Astrocyte (in vitro differentiated cells and primary cell): ENCODE measurements around the gene DENR. TPM values are rescaled to one million over a fixed set of nuclear protein-coding genes. Genes with fewer than 3 reads are reported as not detected.

Experiments used
- DNase-seq: peaks from one replicate; pipeline ENCODE4 v3.0.0-alpha.2; 2010; ENCODE audit warnings: low read depth
- FAIRE-seq: peaks from 2 replicates; lab custom pipeline; 2011; peaks lifted over from hg19 to GRCh38; lab: Jason Lieb, UNC
- H2AFZ ChIP-seq: 2 replicates; pipeline ENCODE4 v1.6.0; 2012; ENCODE audit warnings: low read depth, low read length, inconsistent platforms
- H3K27ac ChIP-seq: 2 replicates; pipeline ENCODE4 v1.5.1; 2011; ENCODE audit warnings: low read depth, low read length, inconsistent platforms
- H3K27me3 ChIP-seq: 2 replicates; pipeline ENCODE4 v1.6.0; 2011; ENCODE audit warnings: low read length, inconsistent platforms; ENCODE audit not compliant: insufficient read depth
- H3K36me3 ChIP-seq: 2 replicates; pipeline ENCODE4 v1.5.1; 2011; ENCODE audit warnings: low read length, inconsistent platforms; ENCODE audit not compliant: insufficient read depth
- H3K4me1 ChIP-seq: 2 replicates; pipeline ENCODE4 v1.5.1; 2011; ENCODE audit warnings: low read length, inconsistent platforms; ENCODE audit not compliant: insufficient read depth
- H3K4me2 ChIP-seq: 2 replicates; pipeline ENCODE4 v1.6.0; 2012; ENCODE audit warnings: low read length, inconsistent platforms
- H3K4me3 ChIP-seq: 2 replicates; pipeline ENCODE4 v1.5.1; 2011; ENCODE audit warnings: low read depth, mild to moderate bottlenecking, low read length, inconsistent platforms; ENCODE audit not compliant: insufficient read depth
- H3K79me2 ChIP-seq: 2 replicates; pipeline ENCODE4 v1.6.0; 2012; ENCODE audit warnings: mild to moderate bottlenecking, low read length, inconsistent platforms; ENCODE audit not compliant: insufficient read depth
- H3K9ac ChIP-seq: 2 replicates; pipeline ENCODE4 v1.6.0; 2012; ENCODE audit warnings: mild to moderate bottlenecking, low read length, inconsistent platforms
- H3K9me3 ChIP-seq: 2 replicates; pipeline ENCODE4 v1.5.1; 2012; ENCODE audit warnings: low read depth, mild to moderate bottlenecking, low read length, inconsistent platforms; ENCODE audit not compliant: insufficient read depth
- H4K20me1 ChIP-seq: 2 replicates; pipeline ENCODE4 v1.6.0; 2012; ENCODE audit warnings: low read length, inconsistent platforms; ENCODE audit not compliant: insufficient read depth
- H3K27ac Mint-ChIP-seq: one replicate; pipeline ENCODE4 v1.8.0; 2021; ENCODE audit warnings: mild to moderate bottlenecking, mixed read lengths; ENCODE audit not compliant: unreplicated experiment
- H3K27me3 Mint-ChIP-seq: one replicate; pipeline ENCODE4 v1.8.0; 2021; ENCODE audit warnings: low read depth, mixed read lengths; ENCODE audit not compliant: unreplicated experiment
- H3K36me3 Mint-ChIP-seq: one replicate; pipeline ENCODE4 v1.8.0; 2021; ENCODE audit warnings: low read depth, mixed read lengths; ENCODE audit not compliant: unreplicated experiment
- H3K4me1 Mint-ChIP-seq: one replicate; pipeline ENCODE4 v1.8.0; 2021; ENCODE audit warnings: low read depth, mixed read lengths; ENCODE audit not compliant: unreplicated experiment
- H3K4me3 Mint-ChIP-seq: one replicate; pipeline ENCODE4 v1.8.0; 2021; ENCODE audit warnings: mild to moderate bottlenecking, moderate library complexity, mixed read lengths; ENCODE audit not compliant: unreplicated experiment
- H3K9me3 Mint-ChIP-seq: one replicate; pipeline ENCODE4 v1.8.0; 2021; ENCODE audit warnings: mild to moderate bottlenecking, mixed read lengths; ENCODE audit not compliant: unreplicated experiment
- EZH2 ChIP-seq: IDR thresholded peaks from 2 replicates; pipeline ENCODE4 v1.6.1; 2012; ENCODE audit warnings: mild to moderate bottlenecking, low read length, inconsistent platforms; ENCODE audit not compliant: insufficient read depth
- total RNA-seq: library from RNA; stranded (reverse); gene quantifications from 2 replicates; pipeline ENCODE4 v1.2.1, GENCODE V29; 2021
- TF ChIP-seq, protein P1 (sequence below): IDR thresholded peaks from 2 replicates; pipeline ENCODE4 v1.5.1; 2011; ENCODE audit warnings: low read depth, mild to moderate bottlenecking, inconsistent platforms, low read length, moderate library complexity; ENCODE audit not compliant: insufficient read depth

The DENR gene
- total RNA-seq, 1 donor from 2014 or later: 62.9 TPM

DNA sequence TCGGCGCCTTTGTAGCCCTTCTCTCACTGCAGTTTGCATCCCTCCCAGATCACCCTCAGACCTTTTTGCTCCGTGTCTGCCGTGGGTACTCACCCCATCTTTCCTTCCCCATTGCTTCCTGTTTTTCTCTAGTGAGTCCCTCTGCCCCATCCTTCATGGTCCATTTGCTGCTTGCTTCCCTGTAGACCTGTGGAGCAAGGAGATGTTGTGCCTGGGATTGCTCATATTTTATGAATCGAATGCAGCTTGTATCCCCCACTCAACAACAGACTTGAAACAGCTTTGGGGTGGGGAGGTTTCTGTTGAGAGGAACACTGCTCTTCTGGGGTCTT lies 661 bp downstream of the DENR start:
- no peaks in the 10 kb centered on the region for H3K27me3 Mint-ChIP-seq
- Histone ChIP-seq H3K9me3 (no peaks in the 10 kb centered on the region), H4K20me1 (peaks cover 16% of the 10 kb centered on the region), H2AFZ (peak overlapping the region; percentile 83), H3K9ac (peak overlapping the region; percentile 100), H3K79me2 (peaks cover 49% of the 10 kb centered on the region), H3K27ac (peak overlapping the region; percentile 95), H3K4me1 (peaks cover 8% of the 10 kb centered on the region), H3K4me3 (peak overlapping the region; percentile 93), H3K36me3 (peaks cover 32% of the 10 kb centered on the region), H3K27me3 (no peaks in the 10 kb centered on the region), H3K4me2 (peak overlapping the region; percentile 98)
- no peak for TF ChIP-seq EZH2
- TF ChIP-seq, protein P1, sequence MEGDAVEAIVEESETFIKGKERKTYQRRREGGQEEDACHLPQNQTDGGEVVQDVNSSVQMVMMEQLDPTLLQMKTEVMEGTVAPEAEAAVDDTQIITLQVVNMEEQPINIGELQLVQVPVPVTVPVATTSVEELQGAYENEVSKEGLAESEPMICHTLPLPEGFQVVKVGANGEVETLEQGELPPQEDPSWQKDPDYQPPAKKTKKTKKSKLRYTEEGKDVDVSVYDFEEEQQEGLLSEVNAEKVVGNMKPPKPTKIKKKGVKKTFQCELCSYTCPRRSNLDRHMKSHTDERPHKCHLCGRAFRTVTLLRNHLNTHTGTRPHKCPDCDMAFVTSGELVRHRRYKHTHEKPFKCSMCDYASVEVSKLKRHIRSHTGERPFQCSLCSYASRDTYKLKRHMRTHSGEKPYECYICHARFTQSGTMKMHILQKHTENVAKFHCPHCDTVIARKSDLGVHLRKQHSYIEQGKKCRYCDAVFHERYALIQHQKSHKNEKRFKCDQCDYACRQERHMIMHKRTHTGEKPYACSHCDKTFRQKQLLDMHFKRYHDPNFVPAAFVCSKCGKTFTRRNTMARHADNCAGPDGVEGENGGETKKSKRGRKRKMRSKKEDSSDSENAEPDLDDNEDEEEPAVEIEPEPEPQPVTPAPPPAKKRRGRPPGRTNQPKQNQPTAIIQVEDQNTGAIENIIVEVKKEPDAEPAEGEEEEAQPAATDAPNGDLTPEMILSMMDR: no peak
- H3K36me3 Mint-ChIP-seq: peaks cover 8% of the 10 kb centered on the region
- H3K4me1 Mint-ChIP-seq: peaks cover 18% of the 10 kb centered on the region
- FAIRE-seq: no peak
- H3K27ac Mint-ChIP-seq: peak overlapping the region; percentile 93
- no peaks in the 10 kb centered on the region for H3K9me3 Mint-ChIP-seq
- H3K4me3 Mint-ChIP-seq: peak overlapping the region; percentile 98
- DNase-seq: no peak

DNA sequence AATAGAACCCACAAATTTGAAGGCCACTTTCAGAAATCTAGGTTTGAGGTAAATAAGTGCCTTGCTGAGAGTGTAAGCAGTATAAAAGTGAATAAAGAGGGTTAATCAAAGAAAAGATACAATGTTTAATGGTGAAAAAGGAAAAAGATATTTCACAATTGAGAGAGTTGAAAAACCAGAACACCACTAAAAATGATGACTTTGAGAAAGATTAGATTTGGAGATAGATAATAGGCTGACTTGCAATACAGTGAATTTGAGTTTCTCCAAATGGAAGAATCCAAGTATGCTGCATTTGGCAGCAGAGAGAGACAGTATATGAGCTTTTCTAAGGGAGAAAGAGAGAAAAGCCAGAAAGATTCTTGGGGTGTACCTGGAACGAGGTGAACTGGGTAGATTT lies 2.2 kb downstream of the DENR start:
- TF ChIP-seq, protein P1: no peak
- TF ChIP-seq EZH2: no peak
- Mint-ChIP-seq H3K36me3 (peaks cover 10% of the 10 kb centered on the region), H3K27ac (no peak overlapping the region), H3K4me3 (no peak overlapping the region), H3K27me3 (no peaks in the 10 kb centered on the region), H3K9me3 (no peaks in the 10 kb centered on the region), H3K4me1 (peaks cover 18% of the 10 kb centered on the region)
- no peak overlapping the region for H3K4me3 ChIP-seq
- peaks cover 8% of the 10 kb centered on the region for H3K4me1 ChIP-seq
- H3K36me3 ChIP-seq: peaks cover 40% of the 10 kb centered on the region
- H3K27me3 ChIP-seq: no peaks in the 10 kb centered on the region
- DNase-seq (no peak), FAIRE-seq (no peak)
- peak overlapping the region; percentile 98 for H3K4me2 ChIP-seq
- peaks cover 24% of the 10 kb centered on the region for H4K20me1 ChIP-seq
- peaks cover 62% of the 10 kb centered on the region for H3K79me2 ChIP-seq
- H2AFZ ChIP-seq: no peak overlapping the region
- H3K9me3 ChIP-seq: no peaks in the 10 kb centered on the region
- H3K27ac ChIP-seq: no peak overlapping the region
- H3K9ac ChIP-seq: peak overlapping the region; percentile 100

DNA sequence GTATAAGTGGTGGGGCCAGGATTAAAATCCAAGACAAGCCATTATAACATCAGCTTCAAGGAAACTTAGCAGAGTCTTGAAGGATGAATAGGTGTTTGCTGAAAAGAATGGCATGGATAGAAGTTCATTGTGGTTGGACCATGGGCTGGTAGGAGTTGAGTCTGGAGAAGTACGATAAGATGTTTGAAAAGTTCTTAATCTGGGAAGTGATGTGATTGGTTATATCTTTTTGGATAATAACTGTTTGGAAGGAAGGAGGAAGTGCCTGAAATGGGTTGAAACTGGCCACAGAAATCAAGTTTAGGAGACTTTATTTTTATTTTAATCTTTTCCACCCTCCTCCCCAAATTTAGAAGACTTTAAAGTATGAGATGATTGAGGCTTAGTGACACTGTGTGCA lies 4.9 kb downstream of the DENR start:
- H3K27ac Mint-ChIP-seq: no peak overlapping the region
- H3K36me3 Mint-ChIP-seq: peaks cover 10% of the 10 kb centered on the region
- Histone ChIP-seq H3K9me3 (no peaks in the 10 kb centered on the region), H3K4me1 (peaks cover 8% of the 10 kb centered on the region), H3K9ac (no peak overlapping the region), H4K20me1 (peaks cover 34% of the 10 kb centered on the region), H3K4me2 (no peak overlapping the region), H3K4me3 (no peak overlapping the region), H3K36me3 (peaks cover 51% of the 10 kb centered on the region), H2AFZ (no peak overlapping the region), H3K79me2 (peaks cover 77% of the 10 kb centered on the region), H3K27ac (no peak overlapping the region), H3K27me3 (no peaks in the 10 kb centered on the region)
- no peaks in the 10 kb centered on the region for H3K9me3 Mint-ChIP-seq
- no peak overlapping the region for H3K4me3 Mint-ChIP-seq
- H3K27me3 Mint-ChIP-seq: no peaks in the 10 kb centered on the region
- no peak for DNase-seq
- TF ChIP-seq, protein P1: no peak
- TF ChIP-seq EZH2: no peak
- H3K4me1 Mint-ChIP-seq: peaks cover 14% of the 10 kb centered on the region
- FAIRE-seq: no peak
